Mammary microvascular endothelial cell (primary cell): Measurements from ENCODE around the gene ZFAND2B. TPM values are rescaled to one million over a fixed set of nuclear protein-coding genes. Genes with fewer than 3 reads are reported as not detected.

Source experiments
- total RNA-seq: library from RNA; depleted of rRNA; stranded (reverse); fragments of >200 nt; gene quantifications from 2 replicates; pipeline ENCODE4 v1.2.3, GENCODE V29; 2015

The ZFAND2B gene
- total RNA-seq, 1 donor from 2014 or later = 30.4 TPM

Other genes with a start within 250 kb of the ZFAND2B start
- not detected in 2 replicates for gene CDK5R2, start 247.1 kb upstream of the ZFAND2B start, total RNA-seq
- gene FEV, start 221.6 kb upstream of the ZFAND2B start, total RNA-seq = not detected in 2 replicates
- gene CRYBA2, start 213.4 kb upstream of the ZFAND2B start, total RNA-seq = not detected in 2 replicates
- not detected in 2 replicates for gene CFAP65, start 165.3 kb upstream of the ZFAND2B start, total RNA-seq
- not detected in 2 replicates for gene IHH, start 145.9 kb upstream of the ZFAND2B start, total RNA-seq
- gene NHEJ1, start 46.0 kb upstream of the ZFAND2B start, total RNA-seq = 16.9 and 18.3 TPM in 2 replicates
- gene SLC23A3, start 36.8 kb upstream of the ZFAND2B start, total RNA-seq = 0.60 and 0.79 TPM in 2 replicates
- gene CNPPD1, start 29.9 kb upstream of the ZFAND2B start, total RNA-seq = 35.3 and 37.0 TPM in 2 replicates
- gene RETREG2, start 28.5 kb upstream of the ZFAND2B start, total RNA-seq = 43.6 and 44.4 TPM in 2 replicates
- gene ABCB6, start 12.2 kb downstream of the ZFAND2B start, total RNA-seq = 15.5 and 15.6 TPM in 2 replicates
- gene ATG9A, start 22.9 kb downstream of the ZFAND2B start, total RNA-seq = 48.8 and 71.1 TPM in 2 replicates
- 13.6 and 16.9 TPM in 2 replicates for gene ANKZF1, start 23.0 kb downstream of the ZFAND2B start, total RNA-seq
- 4.5 and 7.5 TPM in 2 replicates for gene GLB1L, start 38.7 kb downstream of the ZFAND2B start, total RNA-seq
- gene STK16, start 38.7 kb downstream of the ZFAND2B start, total RNA-seq = 9.6 and 11.7 TPM in 2 replicates
- not detected in 2 replicates for gene TUBA4B, start 46.5 kb downstream of the ZFAND2B start, total RNA-seq
- gene TUBA4A, start 47.1 kb downstream of the ZFAND2B start, total RNA-seq = 13.6 and 22.3 TPM in 2 replicates
- gene DNAJB2, start 72.6 kb downstream of the ZFAND2B start, total RNA-seq = 11.6 and 17.8 TPM in 2 replicates
- not detected in 2 replicates for gene PTPRN, start 102.6 kb downstream of the ZFAND2B start, total RNA-seq
- not detected in 2 replicates for gene RESP18, start 126.0 kb downstream of the ZFAND2B start, total RNA-seq
- 46.8 and 54.5 TPM in 2 replicates for gene DNPEP, start 181.1 kb downstream of the ZFAND2B start, total RNA-seq
- gene DES, start 211.6 kb downstream of the ZFAND2B start, total RNA-seq = not detected in 2 replicates
- 0.05 TPM in 1 of 2 replicates, not detected in the other for gene SPEG, start 228.1 kb downstream of the ZFAND2B start, total RNA-seq